Neural progenitor cell (in vitro differentiated cells): ENCODE data around the gene USP46.

ENCODE experiments used
- EZH2 ChIP-seq: fragments of 200-600 bp; sonication (generic); IDR thresholded peaks from 2 replicates; pipeline ENCODE4 v1.6.1; 2017; ENCODE audit warnings: antibody characterized with exemption, mild to moderate bottlenecking, moderate library complexity
- TF ChIP-seq, protein P1 (sequence below): fragments of 200-600 bp; sonication (generic); IDR thresholded peaks from 2 replicates; pipeline ENCODE4 v1.5.1; 2017; ENCODE audit warnings: antibody characterized with exemption, mild to moderate bottlenecking

- TF ChIP-seq, protein P1, sequence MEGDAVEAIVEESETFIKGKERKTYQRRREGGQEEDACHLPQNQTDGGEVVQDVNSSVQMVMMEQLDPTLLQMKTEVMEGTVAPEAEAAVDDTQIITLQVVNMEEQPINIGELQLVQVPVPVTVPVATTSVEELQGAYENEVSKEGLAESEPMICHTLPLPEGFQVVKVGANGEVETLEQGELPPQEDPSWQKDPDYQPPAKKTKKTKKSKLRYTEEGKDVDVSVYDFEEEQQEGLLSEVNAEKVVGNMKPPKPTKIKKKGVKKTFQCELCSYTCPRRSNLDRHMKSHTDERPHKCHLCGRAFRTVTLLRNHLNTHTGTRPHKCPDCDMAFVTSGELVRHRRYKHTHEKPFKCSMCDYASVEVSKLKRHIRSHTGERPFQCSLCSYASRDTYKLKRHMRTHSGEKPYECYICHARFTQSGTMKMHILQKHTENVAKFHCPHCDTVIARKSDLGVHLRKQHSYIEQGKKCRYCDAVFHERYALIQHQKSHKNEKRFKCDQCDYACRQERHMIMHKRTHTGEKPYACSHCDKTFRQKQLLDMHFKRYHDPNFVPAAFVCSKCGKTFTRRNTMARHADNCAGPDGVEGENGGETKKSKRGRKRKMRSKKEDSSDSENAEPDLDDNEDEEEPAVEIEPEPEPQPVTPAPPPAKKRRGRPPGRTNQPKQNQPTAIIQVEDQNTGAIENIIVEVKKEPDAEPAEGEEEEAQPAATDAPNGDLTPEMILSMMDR: no peak
- no peak for TF ChIP-seq EZH2
These were observed 85.5 kb downstream of the USP46 start for GRCh38 chr4:52573551-52573950.
